ENCODE measurements around the gene NLE1.
"Not testable (repeated sequence)": the region's sequence is repeated elsewhere in the genome, so short reads cannot be mapped to it uniquely, and the experiment has no call there.

Gene NLE1

DNA sequence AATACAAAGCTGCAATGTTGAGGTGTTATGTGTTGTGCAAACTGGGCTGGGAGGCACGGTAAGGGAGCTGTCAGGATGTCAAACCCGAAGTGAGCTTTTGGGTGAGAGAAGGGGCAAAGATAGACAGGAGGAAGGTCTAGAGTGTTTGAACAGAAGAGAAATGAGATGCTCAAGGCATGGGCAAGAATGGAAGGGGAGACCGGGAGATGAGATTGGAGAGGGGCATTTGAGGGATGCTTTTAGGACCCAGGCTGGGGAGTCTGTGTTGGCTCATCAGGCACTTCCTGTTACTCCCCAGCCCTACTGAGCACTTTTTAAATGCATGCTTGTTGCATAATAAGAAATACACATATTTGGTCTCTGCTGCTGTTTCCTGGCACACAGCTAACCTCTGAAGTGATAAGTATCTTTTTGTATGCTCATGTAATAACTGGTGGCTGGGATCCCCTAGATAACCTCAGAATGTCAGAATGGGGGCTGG lies 19.2 kb upstream of the NLE1 start:
- DNase-seq = peak in 1 of 2 donors; percentile 51

DNA sequence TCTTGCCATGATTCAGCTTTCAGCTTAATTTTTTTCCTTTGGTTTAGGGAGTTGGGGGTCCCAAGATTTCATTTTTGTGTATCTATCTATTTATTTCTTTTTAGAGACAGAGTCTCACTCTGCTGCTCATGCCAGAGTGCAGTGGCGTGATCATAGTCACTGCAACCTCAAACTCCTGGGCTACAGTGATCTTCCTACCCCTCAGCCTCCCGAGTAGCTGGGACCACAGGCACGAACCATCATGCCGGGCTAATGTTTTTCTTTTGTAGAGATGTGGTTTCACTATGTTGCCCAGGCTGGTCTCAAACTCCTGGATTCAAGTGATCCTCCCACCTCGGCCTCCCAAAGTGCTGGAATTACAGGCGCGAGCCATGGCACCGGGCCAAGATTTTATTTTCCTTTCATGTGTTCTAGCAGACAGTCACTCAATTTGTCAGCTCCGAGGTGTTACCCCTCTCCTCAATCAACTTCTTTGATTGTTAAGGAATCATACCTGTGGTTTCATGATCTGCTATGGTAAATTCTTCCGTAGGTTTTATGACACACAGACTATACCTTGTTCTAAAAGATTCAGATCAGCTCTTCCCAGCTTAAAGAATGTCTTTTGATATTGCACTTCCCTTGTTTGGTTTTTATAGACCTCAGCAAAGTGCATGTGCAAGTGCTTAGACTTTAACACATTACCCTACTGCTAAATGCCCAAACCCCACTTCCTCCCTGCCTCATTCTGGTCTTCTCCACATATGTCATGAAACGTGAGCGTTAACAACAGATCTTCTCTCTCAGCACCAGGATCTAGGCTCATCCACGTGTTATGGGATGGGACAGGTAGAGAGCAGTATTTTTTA lies 18.5 kb upstream of the NLE1 start:
- DNase-seq = peak in 1 of 2 donors; percentile 34

DNA sequence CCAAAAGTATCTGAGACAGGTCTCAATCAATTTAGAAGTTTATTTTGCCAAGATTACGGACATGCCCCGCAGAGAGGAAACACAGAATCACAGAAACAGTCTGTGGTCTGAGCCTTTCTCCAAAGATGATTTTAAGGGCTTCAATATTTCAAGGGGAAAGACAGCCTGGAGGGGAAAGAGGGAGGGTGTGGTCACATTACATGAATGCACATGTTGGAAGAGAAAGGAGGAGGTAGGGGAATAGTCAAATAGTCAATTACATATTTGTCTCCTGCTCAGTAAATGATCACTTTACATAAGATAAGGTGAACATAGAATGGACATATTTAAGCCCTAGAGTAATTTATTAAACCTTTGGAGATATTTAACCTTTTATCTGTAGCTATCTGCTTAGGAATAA lies 17.8 kb upstream of the NLE1 start:
- no peak for DNase-seq

DNA sequence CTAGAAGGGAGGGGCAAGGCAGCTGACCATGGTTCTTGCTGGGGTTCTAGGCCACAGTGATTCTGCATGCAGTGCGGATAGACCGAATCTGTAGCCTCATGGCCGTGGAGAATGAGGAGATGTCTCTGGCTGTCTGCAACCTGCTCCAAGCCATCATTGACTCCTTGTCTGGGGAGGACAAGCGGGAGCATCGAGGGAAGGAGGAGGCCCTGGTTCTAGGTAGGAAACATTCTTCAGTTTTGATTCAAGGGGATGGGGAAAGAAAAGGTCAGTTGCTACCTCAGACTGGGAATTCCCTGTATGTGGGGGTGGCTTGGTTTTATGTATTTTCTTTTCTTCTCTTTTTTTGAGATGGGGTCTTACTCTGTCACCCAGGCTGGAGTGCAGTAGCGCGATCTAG lies 13.1 kb upstream of the NLE1 start:
- no peak for DNase-seq

DNA sequence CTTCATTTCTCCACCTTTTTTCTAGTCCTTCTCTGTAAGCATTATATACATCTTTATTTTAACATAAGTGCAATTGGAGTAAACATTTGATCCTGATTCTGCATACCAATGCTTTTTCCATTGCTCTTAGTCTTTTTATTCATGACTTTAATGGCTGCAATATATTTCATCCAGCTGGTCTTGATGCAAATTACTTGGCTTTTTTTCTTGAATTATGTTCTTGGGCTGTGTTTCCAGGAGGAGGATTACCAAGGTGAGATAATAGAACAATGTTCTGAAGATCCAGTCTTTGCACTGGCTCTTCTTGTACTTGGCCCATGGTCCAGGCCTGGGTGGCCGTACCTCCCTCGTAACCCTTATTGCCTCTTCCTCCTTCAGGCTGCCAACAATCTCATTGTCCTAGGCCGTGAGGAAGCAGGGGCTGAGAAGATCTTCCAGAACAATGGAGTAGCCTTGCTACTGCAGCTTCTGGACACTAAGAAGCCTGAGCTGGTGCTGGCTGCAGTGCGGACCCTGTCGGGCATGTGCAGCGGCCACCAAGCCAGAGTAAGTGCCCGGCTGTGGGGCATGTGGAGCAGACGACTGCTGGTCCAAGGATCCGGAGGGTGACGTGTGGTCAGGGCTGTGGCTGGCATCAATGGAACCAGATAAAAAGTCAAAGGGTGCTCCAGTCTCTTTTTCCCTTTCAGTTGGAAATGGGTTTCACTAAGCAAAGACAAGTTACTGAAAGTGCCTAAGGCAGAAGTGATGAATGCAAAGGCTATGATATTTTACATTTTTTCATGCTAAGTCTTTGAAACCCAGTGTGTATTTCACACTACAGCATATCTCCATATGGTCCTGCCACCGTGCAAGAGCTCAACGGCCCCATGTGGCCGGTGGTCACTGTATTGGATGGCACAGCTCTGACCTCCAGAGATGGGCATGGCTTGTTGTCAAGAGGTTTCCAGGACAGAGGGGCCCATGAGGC lies 12.4 kb upstream of the NLE1 start:
- no peak for DNase-seq

DNA sequence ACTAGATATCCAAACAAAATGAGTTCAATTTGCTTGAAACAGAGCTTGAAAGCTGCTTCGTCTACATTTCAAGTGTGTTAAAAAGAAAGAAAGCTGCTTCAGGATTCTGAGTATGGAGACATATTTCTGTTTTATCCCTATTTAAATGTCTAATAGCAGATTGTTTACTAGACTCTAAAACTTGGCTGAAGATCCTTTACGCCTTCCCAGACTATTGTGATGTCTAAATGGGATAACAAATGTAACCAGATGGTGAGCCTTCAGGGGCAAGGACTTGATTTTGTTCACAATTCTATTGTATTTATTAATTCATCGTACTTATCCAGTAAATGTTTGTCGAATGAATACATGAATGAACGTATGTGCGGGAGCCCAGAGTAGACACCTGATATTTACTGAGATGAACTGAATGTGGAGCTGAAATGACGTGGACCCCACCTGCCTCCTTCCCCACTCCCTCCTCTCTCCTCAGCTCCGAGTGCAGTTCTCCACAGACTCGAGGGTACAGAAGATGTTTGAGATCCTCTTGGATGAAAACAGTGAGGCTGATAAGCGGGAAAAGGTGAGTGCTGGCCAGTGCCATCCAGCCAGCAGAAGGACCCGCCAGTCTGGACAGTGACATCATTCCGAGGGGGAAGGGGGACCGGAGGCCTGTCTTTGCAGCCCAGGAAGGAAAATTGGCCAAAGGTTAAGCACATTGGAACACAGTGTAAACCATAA lies 10.5 kb upstream of the NLE1 start:
- no peak for DNase-seq

DNA sequence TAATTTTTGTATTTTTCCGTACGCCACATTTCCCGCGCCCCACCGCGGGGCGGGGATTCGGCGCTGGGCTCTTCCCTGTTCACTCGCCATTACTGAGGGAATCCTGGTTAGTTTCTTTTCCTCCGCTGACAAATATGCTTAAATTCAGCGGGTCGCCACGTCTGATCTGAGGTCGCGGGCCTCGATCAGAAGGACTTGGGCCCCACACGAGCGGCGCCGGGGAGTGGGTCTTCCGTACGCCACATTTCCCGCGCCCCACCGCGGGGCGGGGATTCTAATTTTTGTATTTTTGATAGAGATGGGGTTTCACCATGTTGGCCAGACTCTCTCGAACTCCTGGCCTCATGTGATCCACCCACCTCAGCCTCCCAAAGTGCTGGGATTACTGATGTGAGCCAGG lies 9.0 kb upstream of the NLE1 start:
- not testable (repeated sequence) for DNase-seq

DNA sequence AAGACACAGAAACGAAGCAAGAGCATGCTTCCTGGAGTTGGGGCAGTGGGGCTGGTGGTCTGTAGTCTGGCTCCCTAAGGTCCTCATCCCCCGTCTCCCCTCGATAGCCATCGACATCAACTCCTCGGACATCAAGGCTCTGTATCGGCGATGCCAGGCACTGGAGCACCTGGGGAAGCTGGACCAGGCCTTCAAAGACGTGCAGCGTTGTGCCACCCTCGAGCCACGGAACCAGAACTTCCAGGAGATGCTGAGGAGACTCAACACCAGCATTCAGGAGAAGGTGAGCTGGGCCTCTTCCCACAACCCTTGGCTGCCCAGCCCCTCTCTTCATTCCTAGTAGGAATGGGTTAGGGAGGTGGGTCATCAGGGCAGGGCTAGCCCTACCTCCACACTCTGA lies 7.8 kb upstream of the NLE1 start:
- no peak for DNase-seq

DNA sequence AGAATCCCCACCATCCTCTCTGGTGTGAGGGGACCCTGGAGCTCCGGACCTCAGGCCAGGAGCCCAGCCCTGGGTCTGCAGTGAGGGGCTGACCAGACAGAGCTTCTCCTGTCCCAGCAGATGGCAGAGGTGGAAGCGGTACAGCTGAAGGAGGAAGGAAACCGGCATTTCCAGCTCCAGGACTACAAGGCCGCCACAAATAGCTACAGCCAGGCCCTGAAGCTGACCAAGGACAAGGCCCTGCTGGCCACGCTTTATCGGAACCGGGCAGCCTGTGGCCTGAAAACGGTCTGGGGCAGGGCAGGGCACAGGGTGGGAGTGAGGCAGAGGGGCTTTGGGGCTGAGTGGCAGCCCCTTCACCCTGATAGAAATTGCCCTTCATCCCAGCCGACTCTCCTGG lies 6.0 kb upstream of the NLE1 start:
- no peak for DNase-seq

DNA sequence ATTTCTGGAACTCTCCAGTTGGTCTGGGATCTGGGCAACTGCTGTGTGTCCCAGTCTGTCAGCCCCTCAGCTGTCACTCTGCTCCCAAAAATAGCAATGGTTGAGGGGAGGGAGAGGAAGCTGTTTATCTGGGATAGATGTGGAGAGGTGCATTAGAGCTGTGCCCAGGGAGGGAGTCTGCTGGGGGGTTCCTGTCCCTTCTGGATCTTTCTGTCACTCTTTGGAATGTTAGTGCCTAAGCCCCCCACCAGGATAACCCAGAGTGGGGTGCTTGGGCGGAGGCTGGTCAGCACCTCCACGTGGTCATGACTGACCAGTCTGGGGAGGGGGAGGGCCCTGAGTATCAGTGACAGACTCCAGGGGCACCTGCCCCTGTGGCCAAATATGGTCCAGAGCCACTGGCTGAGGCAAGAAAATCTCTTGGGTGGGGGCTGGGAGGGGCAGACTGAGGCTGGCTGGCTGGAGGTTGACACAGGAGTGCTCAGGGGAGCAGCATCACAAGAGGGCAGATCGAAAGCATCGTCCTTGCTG lies 5.3 kb upstream of the NLE1 start, which contains the start of gene UNC45B:
Gene UNC45B, plus strand, starts transcription at position 443 of the 531 bp plus-strand sequence. CDS start 447 bp downstream, outside the sequence.
- DNase-seq = no peak

DNA sequence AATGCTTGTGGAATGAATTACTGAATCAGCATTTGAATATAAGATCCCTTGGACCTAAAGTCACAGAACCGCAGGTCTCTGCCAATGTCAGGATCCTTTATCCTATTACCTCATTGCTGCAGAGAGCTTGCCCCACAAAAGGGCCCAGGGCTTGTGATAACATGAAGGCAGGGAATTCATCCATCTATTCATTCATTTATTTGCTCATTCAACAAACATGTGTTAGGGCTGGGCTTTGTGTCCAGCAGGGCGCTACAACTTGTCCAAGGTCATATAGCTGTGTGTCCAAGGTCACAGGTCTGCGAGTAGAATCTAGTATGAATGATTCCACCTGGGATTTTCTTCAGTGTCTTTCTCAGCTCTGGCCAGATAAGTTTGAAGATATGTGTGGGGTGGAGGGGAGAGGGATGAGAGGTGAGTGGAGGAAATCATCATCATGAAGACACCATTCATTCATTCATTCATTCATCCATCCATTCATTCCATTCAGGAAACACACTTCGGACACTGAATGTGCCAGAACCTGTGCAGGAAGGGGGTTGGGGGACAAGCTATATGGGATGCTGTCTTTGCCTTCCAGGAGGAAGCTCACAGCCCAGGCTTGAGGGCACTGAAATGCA lies 4.2 kb upstream of the NLE1 start:
- no peak for DNase-seq

DNA sequence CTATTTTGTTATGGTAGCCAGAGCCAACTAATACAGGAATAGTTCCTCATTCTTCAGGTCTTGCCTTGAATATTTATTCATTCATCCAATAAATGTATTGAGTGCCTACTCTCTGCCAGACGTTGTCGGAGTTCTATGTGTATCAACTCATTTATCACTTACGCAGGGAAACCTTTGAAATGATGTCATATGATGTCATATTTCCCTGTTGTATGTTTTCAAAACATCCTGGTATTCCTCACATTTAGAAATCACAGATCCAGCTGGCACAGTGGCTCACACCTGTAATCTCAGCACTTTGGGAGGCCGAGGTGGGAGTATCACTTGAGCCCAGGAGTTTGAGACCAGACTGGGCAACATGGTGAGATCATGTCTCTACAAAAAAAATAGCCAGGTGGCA lies 2.7 kb upstream of the NLE1 start:
- no peak for DNase-seq

DNA sequence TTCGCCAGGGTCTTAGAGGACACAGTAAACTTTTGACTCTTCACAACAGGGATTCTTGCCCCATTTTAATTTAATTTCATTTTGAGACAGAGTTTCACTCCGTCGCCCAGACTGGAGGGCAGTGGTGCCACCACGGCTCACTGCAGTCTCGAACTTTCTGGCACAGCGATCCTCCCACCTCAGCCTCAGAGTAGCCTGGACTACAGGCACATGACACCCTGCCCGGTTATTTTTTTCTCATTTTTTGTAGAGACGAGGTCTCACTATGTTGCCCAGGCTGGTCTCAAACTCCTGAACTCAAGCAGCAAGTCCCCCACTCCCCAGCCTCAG lies 329 bp upstream of the NLE1 start:
- DNase-seq = no peak

DNA sequence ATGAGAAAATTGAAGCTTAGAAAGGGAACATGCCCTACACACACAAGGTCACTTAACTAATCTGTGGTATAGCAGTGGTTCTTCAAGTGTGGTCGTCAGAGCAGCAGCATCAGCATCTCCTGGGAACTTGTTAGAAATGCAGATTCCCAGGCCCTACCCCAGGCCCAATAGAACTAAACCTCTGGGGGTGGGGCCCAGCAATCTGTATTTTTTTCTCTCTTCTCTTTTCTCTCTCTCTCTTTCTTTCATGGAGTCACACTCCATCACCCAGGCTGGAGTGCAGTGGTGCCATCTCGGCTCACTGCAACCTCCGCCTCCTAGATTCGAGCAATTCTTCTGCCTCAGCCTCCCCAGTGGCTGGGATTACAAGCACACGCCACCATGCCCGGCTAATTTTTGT lies 3.9 kb downstream of the NLE1 start:
- DNase-seq = no peak

DNA sequence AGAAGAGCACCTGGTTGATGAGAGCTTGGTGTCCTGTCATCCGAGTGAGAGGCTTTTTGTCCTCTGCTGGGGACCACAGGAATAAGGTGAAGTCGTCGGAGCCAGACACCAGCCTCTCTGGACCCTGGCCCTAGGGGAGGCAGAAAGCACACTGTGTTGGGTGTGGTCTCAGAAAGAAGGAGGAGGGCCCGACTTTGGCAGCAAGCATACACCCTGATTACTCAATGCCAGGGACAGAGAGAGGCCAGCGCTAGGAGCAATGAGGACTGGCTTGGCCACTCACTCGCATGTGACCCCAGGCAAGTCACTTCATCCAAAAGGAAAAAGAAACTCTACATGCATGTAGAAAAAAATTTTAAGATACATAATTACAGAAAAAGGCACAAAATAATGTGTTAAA lies 6.8 kb downstream of the NLE1 start:
- DNase-seq = no peak

DNA sequence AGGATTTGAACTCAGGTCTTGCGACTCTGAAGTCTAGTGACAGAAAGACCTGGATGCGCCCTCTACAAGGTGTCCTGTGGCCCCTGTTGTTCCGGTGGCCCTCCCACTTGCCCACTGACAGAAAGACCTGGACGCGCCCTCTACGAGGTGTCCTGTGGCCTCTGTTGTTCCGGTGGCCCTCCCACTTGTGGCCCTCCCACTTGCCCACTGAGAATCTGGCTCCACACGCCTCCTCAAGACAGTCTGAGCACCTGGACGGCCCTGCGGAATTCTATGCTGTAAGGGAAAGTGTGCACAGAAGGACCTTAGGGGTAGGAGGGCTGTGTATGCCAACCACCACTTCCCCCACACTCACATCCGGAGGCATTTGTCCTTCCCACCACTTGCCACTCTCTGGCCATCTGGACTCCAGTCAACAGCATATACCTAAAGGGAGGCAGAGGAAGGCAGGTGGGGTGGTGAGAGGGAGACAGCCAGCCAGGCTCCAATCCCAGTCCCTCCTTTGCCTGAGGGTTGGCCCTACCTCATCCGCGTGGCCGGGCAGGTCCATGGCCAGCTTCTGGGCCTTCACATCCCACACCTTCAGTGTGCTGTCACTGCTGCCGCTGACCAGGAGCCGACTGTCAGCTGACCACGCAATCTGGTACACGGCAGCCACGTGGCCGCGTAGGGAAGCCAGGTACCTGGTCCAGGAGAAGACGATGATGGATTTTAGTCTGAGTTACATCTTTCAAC lies 9.1 kb downstream of the NLE1 start:
- no peak for DNase-seq

DNA sequence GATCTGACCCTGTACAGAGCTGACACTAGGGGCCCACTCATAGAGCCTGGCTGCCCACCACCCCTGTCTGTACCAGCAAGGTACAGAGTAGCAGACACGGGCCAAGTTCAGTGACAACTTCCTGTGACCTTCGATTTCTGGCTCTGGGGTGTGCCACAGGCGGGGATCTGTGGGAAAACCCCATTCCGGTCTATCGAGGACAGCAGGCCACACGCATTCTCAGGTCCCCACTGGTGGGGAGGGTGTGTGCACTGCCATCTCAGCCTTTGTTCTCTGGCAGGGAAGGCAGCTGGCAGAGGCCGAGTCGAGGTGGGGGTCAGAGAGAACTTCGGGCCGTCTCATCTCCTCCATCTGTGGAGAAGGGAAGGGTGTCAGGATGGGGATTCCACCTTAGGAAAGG lies 10.0 kb downstream of the NLE1 start:
- DNase-seq = no peak

DNA sequence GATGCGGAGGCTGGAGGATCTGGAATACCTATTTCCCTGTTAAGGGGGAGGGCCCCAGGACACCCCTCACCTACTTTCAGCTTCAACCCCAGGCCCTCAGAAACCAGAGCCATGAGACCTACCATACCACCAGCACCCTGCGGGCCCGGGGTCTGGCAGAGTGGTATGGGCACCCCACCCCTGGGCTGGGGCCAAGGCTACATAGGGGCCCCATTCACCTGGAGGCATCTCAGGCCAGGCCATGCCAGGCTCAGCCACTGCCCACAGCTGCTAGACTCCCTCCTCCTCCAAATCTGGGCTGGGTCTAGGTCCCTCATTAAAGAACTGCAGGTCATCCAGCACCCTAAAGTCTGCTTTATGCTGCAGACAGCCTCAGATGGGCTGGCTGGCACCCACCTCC lies 11.7 kb downstream of the NLE1 start:
- no peak for DNase-seq

DNA sequence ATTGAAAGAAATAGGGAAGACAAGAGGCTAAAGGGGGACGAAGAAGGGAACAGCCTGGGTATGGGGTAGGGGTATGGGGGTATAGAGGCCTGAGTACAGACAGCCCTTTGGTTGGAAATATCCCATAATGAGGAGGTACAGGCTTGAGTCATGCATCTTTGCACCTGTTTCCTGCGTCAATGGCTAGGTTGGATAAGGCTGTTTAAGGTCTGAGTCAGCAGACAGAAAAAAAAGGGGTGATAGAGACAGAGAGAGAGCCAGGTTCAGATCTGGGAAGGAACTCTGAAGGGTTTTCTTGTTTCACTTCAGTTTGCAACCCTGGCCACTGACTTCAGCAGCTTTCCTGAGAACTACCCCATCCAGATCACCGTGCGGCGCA lies 12.1 kb downstream of the NLE1 start:
- DNase-seq = no peak

DNA sequence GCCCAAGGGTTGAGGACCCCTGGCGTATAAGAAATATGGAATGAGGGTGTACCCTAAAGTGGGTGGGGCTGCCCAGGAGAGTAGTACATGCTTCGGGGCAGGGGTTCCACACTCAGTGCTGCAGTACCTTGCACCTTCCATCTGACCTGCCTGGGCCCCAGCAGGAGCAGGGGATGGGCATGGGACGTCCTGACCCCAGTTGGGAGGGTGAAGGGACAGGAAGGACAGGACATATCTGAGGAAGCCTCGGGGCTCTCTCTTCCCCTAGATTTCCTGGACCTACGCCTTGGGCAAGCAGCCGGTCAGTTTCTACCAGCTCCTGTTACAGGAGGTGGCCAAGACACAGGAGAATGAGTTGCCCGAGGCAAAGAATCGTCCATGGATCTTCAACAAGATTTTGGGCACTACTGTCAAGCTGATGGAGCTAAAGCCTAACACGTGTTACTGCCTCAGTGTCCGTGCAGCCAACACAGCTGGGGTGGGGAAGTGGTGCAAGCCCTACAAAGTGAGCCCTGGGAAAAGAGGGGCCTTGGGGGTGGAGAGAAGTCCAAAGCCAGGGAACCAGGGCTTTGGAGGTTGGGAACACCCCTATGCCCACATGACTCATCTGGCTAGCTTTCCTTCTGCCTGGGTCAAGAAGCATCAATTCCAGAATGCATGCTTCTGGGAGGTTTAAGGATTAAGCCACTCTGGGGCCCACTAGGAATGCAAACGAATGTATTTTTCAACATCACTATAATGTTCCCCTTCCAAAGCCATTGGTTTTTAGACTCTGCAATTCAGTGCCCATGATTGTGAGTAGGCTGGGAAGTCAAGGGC lies 12.7 kb downstream of the NLE1 start:
- no peak for DNase-seq

Measured in CD4-positive, alpha-beta T cell treated with Interleukin-1 beta for 1 hour (primary cell).